PC-3 (cell line): ENCODE results near the gene TMEM185B.

Source experiments
- EZH2 ChIP-seq: fragments of 300-600 bp; sonication (generic); IDR thresholded peaks from one replicate; pipeline ENCODE4 v1.6.1; 2017; ENCODE audit warnings: antibody characterized with exemption, mild to moderate bottlenecking, low read length; ENCODE audit not compliant: unreplicated experiment
- TF ChIP-seq, protein P1 (sequence below): fragments of 300-600 bp; sonication (generic); conservative IDR thresholded peaks from 2 replicates; pipeline ENCODE4 v1.5.1; 2017; ENCODE audit warnings: antibody characterized with exemption, low read depth, mild to moderate bottlenecking, low read length

DNA sequence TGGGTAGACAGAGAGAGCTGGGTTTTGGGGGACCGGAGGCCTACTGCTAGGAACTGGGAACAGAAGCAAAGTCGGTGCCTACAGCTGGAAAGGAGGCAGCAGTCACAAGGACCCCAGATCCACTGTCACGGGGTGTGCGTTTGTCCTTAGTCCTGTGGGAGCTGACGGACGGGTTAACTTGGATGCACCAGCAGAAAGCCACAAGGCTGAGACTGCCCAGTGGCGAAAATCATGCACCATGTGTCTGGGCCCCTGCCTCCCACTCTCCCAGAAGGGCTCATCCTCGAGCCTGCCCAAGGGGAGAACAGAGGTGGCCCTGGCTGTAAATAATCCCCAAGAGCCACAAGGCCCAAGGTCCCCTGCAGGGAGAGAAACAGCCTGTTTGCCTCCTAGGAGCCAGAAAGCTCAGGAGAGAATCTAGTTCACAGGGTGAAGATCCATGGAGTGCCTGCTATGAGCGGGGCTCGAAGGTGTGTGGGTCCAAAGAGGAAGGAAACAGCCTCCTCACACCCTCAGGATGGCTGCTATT lies 17.8 kb upstream of the TMEM185B start:
- TF ChIP-seq, protein P1, sequence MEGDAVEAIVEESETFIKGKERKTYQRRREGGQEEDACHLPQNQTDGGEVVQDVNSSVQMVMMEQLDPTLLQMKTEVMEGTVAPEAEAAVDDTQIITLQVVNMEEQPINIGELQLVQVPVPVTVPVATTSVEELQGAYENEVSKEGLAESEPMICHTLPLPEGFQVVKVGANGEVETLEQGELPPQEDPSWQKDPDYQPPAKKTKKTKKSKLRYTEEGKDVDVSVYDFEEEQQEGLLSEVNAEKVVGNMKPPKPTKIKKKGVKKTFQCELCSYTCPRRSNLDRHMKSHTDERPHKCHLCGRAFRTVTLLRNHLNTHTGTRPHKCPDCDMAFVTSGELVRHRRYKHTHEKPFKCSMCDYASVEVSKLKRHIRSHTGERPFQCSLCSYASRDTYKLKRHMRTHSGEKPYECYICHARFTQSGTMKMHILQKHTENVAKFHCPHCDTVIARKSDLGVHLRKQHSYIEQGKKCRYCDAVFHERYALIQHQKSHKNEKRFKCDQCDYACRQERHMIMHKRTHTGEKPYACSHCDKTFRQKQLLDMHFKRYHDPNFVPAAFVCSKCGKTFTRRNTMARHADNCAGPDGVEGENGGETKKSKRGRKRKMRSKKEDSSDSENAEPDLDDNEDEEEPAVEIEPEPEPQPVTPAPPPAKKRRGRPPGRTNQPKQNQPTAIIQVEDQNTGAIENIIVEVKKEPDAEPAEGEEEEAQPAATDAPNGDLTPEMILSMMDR = no peak
- TF ChIP-seq EZH2 = no peak
